Activated naive CD8-positive, alpha-beta T cell treated with anti-CD3 and anti-CD28 coated beads for 36 hours (primary cell): ENCODE results near the gene LPCAT3. TPM values are rescaled to one million over a fixed set of nuclear protein-coding genes. Genes with fewer than 3 reads are reported as not detected.

ENCODE experiments used
- DNase-seq: peaks from one replicate; pipeline ENCODE4 v3.0.0; 2021
- H3K27ac Mint-ChIP-seq: one replicate; pipeline ENCODE4 v1.8.0; 2022; ENCODE audit warnings: mild to moderate bottlenecking, moderate library complexity, mixed read lengths
- H3K27me3 Mint-ChIP-seq: one replicate; pipeline ENCODE4 v1.8.0; 2022; ENCODE audit warnings: mild to moderate bottlenecking, mixed read lengths
- H3K36me3 Mint-ChIP-seq: one replicate; pipeline ENCODE4 v1.8.0; 2021; ENCODE audit warnings: mild to moderate bottlenecking, mixed read lengths
- H3K4me1 Mint-ChIP-seq: one replicate; pipeline ENCODE4 v1.8.0; 2021; ENCODE audit warnings: mixed read lengths
- H3K4me3 Mint-ChIP-seq: one replicate; pipeline ENCODE4 v1.8.0; 2022; ENCODE audit warnings: mild to moderate bottlenecking, moderate library complexity, mixed read lengths
- H3K9me3 Mint-ChIP-seq: one replicate; pipeline ENCODE4 v1.8.0; 2022; ENCODE audit warnings: mixed read lengths
- total RNA-seq, 2 experiments: library from RNA; stranded (reverse); gene quantifications; one replicate each; pipeline ENCODE4 v1.2.3, GENCODE V29; 2021

Gene LPCAT3
- total RNA-seq, 2 experiments from 2014 or later, result 23.3 to 23.8 TPM

GRCh38 chr12:6937481-6938352 is 80.6 kb downstream of the LPCAT3 start:
- peaks cover 40% of the 10 kb centered on the region for H3K36me3 Mint-ChIP-seq
- H3K27me3 Mint-ChIP-seq, result no peaks in the 10 kb centered on the region
- H3K9me3 Mint-ChIP-seq, result no peaks in the 10 kb centered on the region
- H3K27ac Mint-ChIP-seq, result peak overlapping the region; percentile 99
- peaks cover 52% of the 10 kb centered on the region for H3K4me1 Mint-ChIP-seq
- H3K4me3 Mint-ChIP-seq, result peak overlapping the region; percentile 96
- peak; percentile 94 for DNase-seq

DNA sequence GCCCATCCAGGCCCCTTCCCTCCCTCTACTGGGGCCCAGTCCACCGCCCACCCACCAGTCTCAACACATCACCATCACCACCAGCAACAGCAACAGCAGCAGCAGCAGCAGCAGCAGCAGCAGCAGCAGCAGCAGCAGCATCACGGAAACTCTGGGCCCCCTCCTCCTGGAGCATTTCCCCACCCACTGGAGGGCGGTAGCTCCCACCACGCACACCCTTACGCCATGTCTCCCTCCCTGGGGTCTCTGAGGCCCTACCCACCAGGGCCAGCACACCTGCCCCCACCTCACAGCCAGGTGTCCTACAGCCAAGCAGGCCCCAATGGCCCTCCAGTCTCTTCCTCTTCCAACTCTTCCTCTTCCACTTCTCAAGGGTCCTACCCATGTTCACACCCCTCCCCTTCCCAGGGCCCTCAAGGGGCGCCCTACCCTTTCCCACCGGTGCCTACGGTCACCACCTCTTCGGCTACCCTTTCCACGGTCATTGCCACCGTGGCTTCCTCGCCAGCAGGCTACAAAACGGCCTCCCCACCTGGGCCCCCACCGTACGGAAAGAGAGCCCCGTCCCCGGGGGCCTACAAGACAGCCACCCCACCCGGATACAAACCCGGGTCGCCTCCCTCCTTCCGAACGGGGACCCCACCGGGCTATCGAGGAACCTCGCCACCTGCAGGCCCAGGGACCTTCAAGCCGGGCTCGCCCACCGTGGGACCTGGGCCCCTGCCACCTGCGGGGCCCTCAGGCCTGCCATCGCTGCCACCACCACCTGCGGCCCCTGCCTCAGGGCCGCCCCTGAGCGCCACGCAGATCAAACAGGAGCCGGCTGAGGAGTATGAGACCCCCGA is 81.4 kb downstream of the LPCAT3 start:
- Mint-ChIP-seq H3K4me3 (peak overlapping the region; percentile 96), H3K36me3 (peaks cover 41% of the 10 kb centered on the region), H3K27me3 (no peaks in the 10 kb centered on the region), H3K9me3 (no peaks in the 10 kb centered on the region), H3K4me1 (peaks cover 52% of the 10 kb centered on the region), H3K27ac (peak overlapping the region; percentile 99)
- peak; percentile 84 for DNase-seq

- DNase-seq, result no peak
- H3K4me3 Mint-ChIP-seq, result peak overlapping the region; percentile 96
- H3K9me3 Mint-ChIP-seq, result no peaks in the 10 kb centered on the region
- no peaks in the 10 kb centered on the region for H3K27me3 Mint-ChIP-seq
- peaks cover 41% of the 10 kb centered on the region for H3K36me3 Mint-ChIP-seq
- H3K27ac Mint-ChIP-seq, result peak overlapping the region; percentile 99
- peaks cover 54% of the 10 kb centered on the region for H3K4me1 Mint-ChIP-seq
Observed at GRCh38 chr12:6936194-6936635, 82.1 kb downstream of the LPCAT3 start.

DNA sequence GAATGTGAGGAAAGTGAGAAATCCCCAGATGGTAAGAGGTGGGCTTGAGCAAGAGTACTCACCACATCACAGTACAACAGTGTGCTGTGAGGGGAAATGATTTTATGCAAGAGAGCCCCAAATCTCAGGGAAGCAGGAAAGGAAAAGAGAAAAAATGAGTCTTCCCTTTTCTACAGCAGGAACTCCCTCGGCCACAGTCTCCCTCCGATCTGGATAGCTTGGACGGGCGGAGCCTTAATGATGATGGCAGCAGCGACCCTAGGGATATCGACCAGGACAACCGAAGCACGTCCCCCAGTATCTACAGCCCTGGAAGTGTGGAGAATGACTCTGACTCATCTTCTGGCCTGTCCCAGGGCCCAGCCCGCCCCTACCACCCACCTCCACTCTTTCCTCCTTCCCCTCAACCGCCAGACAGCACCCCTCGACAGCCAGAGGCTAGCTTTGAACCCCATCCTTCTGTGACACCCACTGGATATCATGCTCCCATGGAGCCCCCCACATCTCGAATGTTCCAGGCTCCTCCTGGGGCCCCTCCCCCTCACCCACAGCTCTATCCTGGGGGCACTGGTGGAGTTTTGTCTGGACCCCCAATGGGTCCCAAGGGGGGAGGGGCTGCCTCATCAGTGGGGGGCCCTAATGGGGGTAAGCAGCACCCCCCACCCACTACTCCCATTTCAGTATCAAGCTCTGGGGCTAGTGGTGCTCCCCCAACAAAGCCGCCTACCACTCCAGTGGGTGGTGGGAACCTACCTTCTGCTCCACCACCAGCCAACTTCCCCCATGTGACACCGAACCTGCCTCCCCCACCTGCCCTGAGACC is 82.7 kb downstream of the LPCAT3 start:
- H3K27me3 Mint-ChIP-seq, result no peaks in the 10 kb centered on the region
- peak overlapping the region; percentile 96 for H3K4me3 Mint-ChIP-seq
- peaks cover 59% of the 10 kb centered on the region for H3K4me1 Mint-ChIP-seq
- H3K36me3 Mint-ChIP-seq, result peaks cover 41% of the 10 kb centered on the region
- no peaks in the 10 kb centered on the region for H3K9me3 Mint-ChIP-seq
- H3K27ac Mint-ChIP-seq, result peak overlapping the region; percentile 99
- no peak for DNase-seq

- Mint-ChIP-seq H3K27ac (peak overlapping the region; percentile 77), H3K4me1 (peaks cover 65% of the 10 kb centered on the region), H3K27me3 (no peaks in the 10 kb centered on the region), H3K9me3 (no peaks in the 10 kb centered on the region), H3K4me3 (no peak overlapping the region), H3K36me3 (peaks cover 35% of the 10 kb centered on the region)
- no peak for DNase-seq
Observed at GRCh38 chr12:6934110-6934509, 84.2 kb downstream of the LPCAT3 start.

DNA sequence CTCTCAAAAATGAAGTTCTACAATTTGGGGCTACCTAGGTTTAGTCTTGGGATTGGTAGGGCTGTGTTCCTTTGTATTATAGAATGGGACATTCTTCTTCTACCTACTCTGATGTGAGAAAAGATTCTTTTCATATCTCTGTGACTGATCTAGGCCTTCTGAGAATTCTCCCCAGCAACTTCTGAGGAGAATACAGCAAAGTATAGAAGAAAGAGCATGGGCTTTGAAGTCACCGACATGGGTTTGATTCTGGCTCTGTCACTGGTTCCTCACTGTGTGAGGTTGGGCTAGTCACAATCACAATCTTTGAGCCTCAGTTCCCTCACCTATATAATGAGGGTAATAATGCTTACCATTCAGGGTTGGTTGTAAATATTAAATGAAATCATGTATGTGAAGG is 85.5 kb downstream of the LPCAT3 start:
- Mint-ChIP-seq H3K4me3 (no peak overlapping the region), H3K27me3 (no peaks in the 10 kb centered on the region), H3K27ac (peak overlapping the region; percentile 59), H3K4me1 (peaks cover 66% of the 10 kb centered on the region), H3K36me3 (peaks cover 32% of the 10 kb centered on the region), H3K9me3 (no peaks in the 10 kb centered on the region)
- no peak for DNase-seq

DNA sequence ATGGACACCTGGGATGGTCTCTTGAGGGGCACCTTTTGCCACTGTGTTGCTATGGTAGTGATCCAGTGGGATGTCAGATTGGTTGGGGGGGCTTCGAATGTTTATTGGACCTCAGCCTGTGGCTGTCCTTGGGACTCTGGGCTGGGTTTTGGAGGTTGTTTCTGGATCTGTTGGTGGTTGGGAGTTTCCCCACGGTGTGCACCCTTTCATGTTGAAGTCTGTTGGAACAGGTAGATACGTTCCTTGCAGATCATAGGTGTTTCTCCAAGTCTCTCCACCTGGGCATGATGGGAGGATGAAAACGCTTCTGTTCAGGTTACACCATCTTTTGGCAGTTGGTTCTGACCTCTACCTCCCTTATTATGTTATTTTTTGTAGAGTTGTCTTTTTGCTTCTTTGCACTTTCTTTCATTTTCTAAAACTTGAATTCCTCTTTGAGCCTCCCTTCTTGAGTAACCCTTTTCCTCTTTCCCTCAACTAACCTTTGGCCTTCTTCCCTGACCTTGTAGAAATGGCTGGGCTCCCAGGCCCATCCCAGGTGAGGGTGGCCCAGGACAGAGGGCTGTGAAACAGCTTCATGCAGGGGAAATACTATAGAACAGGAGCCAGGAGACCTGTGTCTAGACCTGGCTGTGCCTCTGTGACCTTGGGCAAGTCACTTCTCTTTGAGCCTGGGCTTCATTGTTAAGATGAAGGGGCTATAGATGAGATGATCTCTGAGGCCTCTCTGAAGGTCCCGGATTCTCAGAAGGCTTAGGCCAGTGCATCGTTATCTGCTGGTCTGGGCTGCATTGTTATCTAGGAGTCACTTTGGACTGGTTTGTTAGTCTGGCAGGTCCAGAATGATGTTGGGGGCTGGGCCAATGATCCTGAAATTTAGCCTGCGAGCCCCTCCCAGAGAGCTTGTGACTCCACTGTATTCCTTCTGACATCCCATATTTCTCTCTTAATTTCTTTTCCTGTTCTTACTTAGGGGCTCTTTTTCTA is 88.5 kb downstream of the LPCAT3 start:
- H3K9me3 Mint-ChIP-seq, result no peaks in the 10 kb centered on the region
- no peak for DNase-seq
- peak overlapping the region; percentile 60 for H3K27ac Mint-ChIP-seq
- H3K4me3 Mint-ChIP-seq, result peak overlapping the region; percentile 89
- H3K27me3 Mint-ChIP-seq, result no peaks in the 10 kb centered on the region
- peaks cover 59% of the 10 kb centered on the region for H3K4me1 Mint-ChIP-seq
- peaks cover 14% of the 10 kb centered on the region for H3K36me3 Mint-ChIP-seq

DNA sequence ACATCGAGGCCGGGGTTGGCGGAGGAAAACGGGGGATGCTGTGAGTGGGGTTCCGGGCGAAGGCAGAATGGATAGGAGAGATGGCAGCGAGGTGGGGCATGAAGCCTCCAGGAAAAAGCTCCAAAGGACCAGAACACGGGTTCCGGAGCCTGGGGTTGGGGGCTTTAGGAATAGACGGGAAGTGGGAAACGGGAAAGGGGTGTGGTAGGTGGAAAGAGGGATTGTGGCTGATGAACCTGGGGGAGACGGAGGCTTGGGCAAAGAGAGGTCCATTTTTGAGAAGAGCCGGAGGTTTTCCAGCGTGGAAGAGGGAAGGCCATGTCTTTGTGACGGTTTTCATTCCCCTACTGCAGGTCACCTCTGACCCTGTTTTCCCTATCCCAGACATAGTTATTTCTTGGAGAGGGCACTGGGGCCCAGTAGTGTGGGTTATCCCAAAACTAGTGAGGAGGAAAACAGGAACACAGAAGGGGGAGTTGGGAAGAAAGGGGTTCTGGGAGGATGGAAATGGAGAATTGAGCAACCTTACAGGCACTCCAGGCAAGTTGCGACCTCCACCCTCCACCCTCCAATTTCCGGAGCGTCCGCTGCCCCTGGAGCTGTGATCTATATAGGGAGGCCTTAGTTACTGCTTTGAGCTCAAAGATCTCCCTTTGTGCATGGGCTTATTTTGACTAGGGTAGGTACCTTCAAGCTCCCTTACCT is 89.4 kb downstream of the LPCAT3 start:
- peak overlapping the region; percentile 89 for H3K4me3 Mint-ChIP-seq
- DNase-seq, result no peak
- no peaks in the 10 kb centered on the region for H3K9me3 Mint-ChIP-seq
- H3K4me1 Mint-ChIP-seq, result peaks cover 57% of the 10 kb centered on the region
- peaks cover 7% of the 10 kb centered on the region for H3K36me3 Mint-ChIP-seq
- no peaks in the 10 kb centered on the region for H3K27me3 Mint-ChIP-seq
- H3K27ac Mint-ChIP-seq, result peak overlapping the region; percentile 81

DNA sequence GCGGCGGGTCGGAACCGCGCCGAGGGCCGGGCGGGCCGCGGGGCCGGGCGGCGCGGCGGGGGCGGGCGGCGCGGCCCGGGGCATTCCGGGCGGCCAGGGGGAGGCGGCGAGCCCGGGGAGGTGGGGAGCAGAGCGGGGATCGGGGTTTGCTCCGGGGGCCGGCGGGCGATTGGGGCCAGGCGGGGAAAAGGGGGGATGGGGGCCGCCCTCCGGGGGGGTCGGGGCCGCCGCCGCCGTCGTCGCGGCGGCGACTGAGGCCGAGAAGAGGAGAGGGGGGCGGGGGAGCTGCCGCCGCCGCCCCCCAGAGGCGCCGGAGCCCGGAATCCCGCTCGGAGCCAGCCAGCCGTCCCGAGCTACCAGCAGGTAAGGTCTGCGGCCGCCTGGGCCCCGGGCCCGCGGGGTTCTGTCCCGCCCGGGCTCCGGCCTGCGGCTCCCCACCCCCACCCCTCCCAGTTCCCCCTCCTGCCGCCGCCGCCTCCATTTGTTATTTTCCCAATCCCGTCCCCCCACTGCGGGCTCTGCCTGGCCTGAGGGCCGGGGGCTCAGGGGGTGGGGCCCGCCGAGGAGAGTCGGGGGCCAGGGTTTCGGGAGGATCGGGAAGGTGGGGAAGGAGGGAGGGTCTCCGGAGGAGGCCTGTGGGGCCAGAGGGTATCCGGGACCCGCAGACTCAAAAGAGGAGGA is 90.1 kb downstream of the LPCAT3 start:
- Mint-ChIP-seq H3K4me3 (peak overlapping the region; percentile 89), H3K9me3 (no peaks in the 10 kb centered on the region), H3K36me3 (peaks cover 7% of the 10 kb centered on the region), H3K27me3 (no peaks in the 10 kb centered on the region), H3K27ac (peak overlapping the region; percentile 81), H3K4me1 (peaks cover 51% of the 10 kb centered on the region)
- no peak for DNase-seq

DNA sequence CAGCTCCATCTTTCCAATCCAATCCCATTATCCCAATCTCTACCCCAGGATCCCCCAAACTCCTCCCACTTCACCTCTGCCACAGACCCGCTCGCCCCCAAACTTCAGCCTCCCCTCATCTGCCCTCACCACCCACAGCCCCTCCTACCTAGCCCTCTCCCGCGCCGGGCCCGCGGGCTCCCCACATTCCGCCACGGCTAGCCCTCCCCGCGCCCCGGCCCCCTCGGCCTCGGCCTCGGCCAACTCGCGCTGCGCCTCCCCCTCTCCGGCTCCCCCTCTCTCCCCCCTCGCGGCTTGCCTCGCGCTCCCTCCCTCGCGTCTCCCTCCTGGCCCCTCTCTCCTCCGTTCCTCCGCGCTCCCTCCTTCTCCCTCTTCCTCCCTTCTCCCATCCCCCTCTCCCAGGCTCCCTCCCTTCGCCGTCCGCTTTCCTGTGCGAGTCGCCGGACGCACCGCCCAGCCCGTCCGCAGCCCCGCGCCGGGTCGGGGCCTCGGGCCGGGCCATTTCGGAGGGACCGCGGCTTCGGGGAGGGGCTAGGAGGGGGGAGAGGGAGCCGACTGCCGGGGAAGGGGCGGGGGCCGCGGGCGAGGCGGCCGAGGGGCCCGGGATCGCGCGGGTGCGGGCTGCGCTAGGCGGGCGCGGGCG is 90.8 kb downstream of the LPCAT3 start, which contains the start of gene ATN1:
Gene ATN1 (plus strand): TSS at position 581 of the 643 bp plus-strand sequence. CDS start 6,043 bp downstream, outside the sequence.
- Mint-ChIP-seq H3K27me3 (no peaks in the 10 kb centered on the region), H3K4me3 (peak within 1 kb of the TSS; percentile 90), H3K9me3 (no peaks in the 10 kb centered on the region), H3K27ac (peak within 1 kb of the TSS; percentile 88), H3K36me3 (peaks cover 4% of the 10 kb centered on the region), H3K4me1 (peaks cover 47% of the 10 kb centered on the region)
- peak; percentile 50 for DNase-seq
